22Rv1 (cell line): ENCODE results near the gene MSI2.

Source experiments
- ZFX ChIP-seq: fragments of 450-650 bp; IDR thresholded peaks from 2 replicates; pipeline ENCODE4 v1.6.1; 2017; ENCODE audit warnings: antibody characterized with exemption, borderline replicate concordance
- TF ChIP-seq, protein P1 (sequence below): fragments of 450-650 bp; IDR thresholded peaks from 2 replicates; pipeline ENCODE4 v1.5.1; 2017; ENCODE audit warnings: mild to moderate bottlenecking

DNA sequence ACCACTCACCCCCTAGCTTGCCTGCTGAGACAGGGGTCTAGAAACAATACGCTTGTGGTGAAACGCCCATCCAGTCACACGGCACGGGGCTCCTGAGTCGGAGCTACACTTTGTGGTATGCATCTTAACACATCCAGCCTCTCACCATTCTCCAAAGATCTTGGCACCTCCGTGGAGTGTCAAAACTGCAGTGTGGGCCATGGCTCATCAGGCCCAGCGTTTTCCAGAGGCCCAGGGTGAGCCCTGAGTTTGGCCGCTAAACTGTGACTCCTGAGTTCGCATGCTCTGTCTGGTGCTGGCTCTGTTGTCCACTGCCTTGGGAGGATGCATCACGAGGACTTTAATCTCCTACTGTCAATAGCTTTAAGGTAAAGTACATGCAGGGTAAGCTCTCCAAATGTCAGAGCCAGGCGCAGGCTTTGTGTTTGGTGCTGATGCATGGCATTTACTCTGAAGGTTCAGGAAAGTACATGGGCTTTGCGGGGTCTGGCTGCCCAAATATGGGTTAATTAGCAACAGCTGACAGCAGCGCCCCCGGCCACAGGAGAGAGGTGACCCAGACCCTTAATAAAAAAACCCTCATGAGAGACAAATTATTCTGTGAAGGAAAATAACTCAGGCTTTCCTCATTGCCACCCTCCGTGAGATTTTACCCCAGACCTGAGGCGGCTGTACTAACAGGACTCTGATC lies 370.3 kb downstream of the MSI2 start:
- TF ChIP-seq, protein P1, sequence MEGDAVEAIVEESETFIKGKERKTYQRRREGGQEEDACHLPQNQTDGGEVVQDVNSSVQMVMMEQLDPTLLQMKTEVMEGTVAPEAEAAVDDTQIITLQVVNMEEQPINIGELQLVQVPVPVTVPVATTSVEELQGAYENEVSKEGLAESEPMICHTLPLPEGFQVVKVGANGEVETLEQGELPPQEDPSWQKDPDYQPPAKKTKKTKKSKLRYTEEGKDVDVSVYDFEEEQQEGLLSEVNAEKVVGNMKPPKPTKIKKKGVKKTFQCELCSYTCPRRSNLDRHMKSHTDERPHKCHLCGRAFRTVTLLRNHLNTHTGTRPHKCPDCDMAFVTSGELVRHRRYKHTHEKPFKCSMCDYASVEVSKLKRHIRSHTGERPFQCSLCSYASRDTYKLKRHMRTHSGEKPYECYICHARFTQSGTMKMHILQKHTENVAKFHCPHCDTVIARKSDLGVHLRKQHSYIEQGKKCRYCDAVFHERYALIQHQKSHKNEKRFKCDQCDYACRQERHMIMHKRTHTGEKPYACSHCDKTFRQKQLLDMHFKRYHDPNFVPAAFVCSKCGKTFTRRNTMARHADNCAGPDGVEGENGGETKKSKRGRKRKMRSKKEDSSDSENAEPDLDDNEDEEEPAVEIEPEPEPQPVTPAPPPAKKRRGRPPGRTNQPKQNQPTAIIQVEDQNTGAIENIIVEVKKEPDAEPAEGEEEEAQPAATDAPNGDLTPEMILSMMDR, result no peak
- TF ChIP-seq ZFX, result no peak
